HCT116 (cell line): ENCODE results near the gene GLYR1. TPM values are rescaled to one million over a fixed set of nuclear protein-coding genes. Genes with fewer than 3 reads are reported as not detected.

ENCODE experiments used
- ATF3 ChIP-seq: IDR thresholded peaks from 2 replicates; pipeline ENCODE4 v1.6.1; 2012
- CEBPB ChIP-seq: IDR thresholded peaks from 2 replicates; pipeline ENCODE4 v1.6.1; 2012; ENCODE audit warnings: low read depth
- EZH2phosphoT487 ChIP-seq: fragments of 200-600 bp; IDR thresholded peaks from 2 replicates; pipeline ENCODE4 v1.6.1; 2018; ENCODE audit warnings: antibody characterized with exemption, borderline replicate concordance
- FOSL1 ChIP-seq: IDR thresholded peaks from 2 replicates; pipeline ENCODE4 v1.6.1; 2012; ENCODE audit warnings: low read depth
- SRF ChIP-seq: IDR thresholded peaks from 2 replicates; pipeline ENCODE4 v1.6.1; 2012; ENCODE audit warnings: low read depth
- TCF7L2 ChIP-seq: IDR thresholded peaks from 2 replicates; pipeline ENCODE4 v1.7.0; 2011; ENCODE audit warnings: borderline replicate concordance, inconsistent platforms; ENCODE audit not compliant: insufficient read depth, insufficient read length; ENCODE audit errors: extremely low read depth
- YY1 ChIP-seq: IDR thresholded peaks from 2 replicates; pipeline ENCODE4 v1.6.1; 2011; ENCODE audit warnings: low read length, low read depth, moderate library complexity, mild to moderate bottlenecking; ENCODE audit not compliant: insufficient replicate concordance; ENCODE audit errors: extremely low read depth
- ZFX ChIP-seq: fragments of 450-650 bp; IDR thresholded peaks from 2 replicates; pipeline ENCODE4 v1.6.1; 2017
- total RNA-seq: library from RNA; stranded (reverse); gene quantifications from one replicate; pipeline ENCODE4 v1.2.1, GENCODE V29; 2021; ENCODE audit not compliant: unreplicated experiment
- TF ChIP-seq, protein P1 (sequence below): IDR thresholded peaks from 2 replicates; pipeline ENCODE4 v1.6.1; 2012; ENCODE audit warnings: low read depth

Gene GLYR1
- total RNA-seq, 1 experiment from 2014 or later: 50.0 TPM

DNA sequence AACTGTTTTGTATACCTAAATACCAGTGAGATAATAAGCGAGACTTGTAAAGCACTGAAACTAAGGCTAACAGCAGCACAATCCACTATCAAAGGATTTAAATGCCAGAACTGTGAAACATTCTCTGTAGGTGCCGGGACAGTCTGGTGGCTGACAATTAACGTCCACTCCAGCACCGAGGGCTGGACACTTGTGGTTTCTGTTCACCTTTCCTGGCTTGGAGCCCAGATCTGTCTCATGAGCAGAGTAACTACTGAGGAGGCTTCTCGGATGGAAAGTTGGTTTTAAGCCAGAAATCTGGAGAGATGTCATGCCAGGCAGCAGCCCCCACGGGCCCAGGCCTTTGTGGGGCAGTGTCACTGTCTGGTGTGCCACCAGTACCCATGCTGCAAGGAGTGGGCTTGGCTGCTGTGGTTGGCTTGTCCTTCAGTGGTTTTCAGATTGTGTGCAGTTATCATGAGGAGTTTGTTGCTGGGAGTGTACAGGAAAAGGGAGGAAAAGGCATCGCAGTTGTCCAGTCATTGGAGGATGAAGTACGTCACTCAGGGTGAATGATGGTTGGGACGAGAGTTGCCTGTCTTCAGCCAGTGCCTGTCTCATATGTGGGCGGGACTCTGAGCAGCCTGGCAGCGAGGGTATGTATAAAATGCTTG is 35.7 kb upstream of the GLYR1 start (continued):
- TF ChIP-seq, protein P1, sequence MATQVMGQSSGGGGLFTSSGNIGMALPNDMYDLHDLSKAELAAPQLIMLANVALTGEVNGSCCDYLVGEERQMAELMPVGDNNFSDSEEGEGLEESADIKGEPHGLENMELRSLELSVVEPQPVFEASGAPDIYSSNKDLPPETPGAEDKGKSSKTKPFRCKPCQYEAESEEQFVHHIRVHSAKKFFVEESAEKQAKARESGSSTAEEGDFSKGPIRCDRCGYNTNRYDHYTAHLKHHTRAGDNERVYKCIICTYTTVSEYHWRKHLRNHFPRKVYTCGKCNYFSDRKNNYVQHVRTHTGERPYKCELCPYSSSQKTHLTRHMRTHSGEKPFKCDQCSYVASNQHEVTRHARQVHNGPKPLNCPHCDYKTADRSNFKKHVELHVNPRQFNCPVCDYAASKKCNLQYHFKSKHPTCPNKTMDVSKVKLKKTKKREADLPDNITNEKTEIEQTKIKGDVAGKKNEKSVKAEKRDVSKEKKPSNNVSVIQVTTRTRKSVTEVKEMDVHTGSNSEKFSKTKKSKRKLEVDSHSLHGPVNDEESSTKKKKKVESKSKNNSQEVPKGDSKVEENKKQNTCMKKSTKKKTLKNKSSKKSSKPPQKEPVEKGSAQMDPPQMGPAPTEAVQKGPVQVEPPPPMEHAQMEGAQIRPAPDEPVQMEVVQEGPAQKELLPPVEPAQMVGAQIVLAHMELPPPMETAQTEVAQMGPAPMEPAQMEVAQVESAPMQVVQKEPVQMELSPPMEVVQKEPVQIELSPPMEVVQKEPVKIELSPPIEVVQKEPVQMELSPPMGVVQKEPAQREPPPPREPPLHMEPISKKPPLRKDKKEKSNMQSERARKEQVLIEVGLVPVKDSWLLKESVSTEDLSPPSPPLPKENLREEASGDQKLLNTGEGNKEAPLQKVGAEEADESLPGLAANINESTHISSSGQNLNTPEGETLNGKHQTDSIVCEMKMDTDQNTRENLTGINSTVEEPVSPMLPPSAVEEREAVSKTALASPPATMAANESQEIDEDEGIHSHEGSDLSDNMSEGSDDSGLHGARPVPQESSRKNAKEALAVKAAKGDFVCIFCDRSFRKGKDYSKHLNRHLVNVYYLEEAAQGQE: no peak
- TF ChIP-seq FOSL1 (peak; percentile 67), EZH2phosphoT487 (no peak), ZFX (no peak), ATF3 (no peak; the same call in 1 of the 2 replicates), TCF7L2 (peak; percentile 54), CEBPB (peak; percentile 70), SRF (peak; percentile 56; the same call in 1 of the 2 replicates), YY1 (no peak)
- TF ChIP-seq, all 23 proteins: peak for 12
